Testis (tissue), 3 donors: ENCODE results near the gene DUS3L. TPM values are rescaled to one million over a fixed set of nuclear protein-coding genes. Genes with fewer than 3 reads are reported as not detected.

ENCODE experiments used
- DNase-seq: peaks from one replicate; pipeline ENCODE4 v3.0.0-alpha.2; 2019
- H3K27ac ChIP-seq, 2 donors: fragments of 200-600 bp; sonication (generic); one replicate each; pipeline ENCODE4 v1.5.1; 2019
- H3K27me3 ChIP-seq: fragments of 200-600 bp; sonication (generic); one replicate; pipeline ENCODE4 v1.5.1; 2019
- H3K36me3 ChIP-seq: fragments of 200-600 bp; sonication (generic); one replicate; pipeline ENCODE4 v1.5.1; 2017; ENCODE audit warnings: low read depth; ENCODE audit errors: missing control alignments
- H3K4me1 ChIP-seq: fragments of 200-600 bp; sonication (generic); one replicate; pipeline ENCODE4 v1.5.1; 2019
- H3K4me3 ChIP-seq, 2 donors: fragments of 200-600 bp; sonication (generic); one replicate each; pipeline ENCODE4 v1.5.1; 2017 to 2019
- H3K9me3 ChIP-seq: fragments of 200-600 bp; sonication (generic); one replicate; pipeline ENCODE4 v1.5.1; 2017
- POLR2A ChIP-seq: fragments of 450-650 bp; IDR thresholded peaks from one replicate; pipeline ENCODE4 v1.6.1; 2017; ENCODE audit warnings: antibody characterized with exemption, mild to moderate bottlenecking, moderate library complexity
- WGBS, 2 donors: methylation state at CpG; one replicate each; pipeline ENCODE4 v1.1.5; 2018; 5-methylcytosine and 5-hydroxymethylcytosine counted together
- intact Hi-C: fragments of 100-400 bp; cut with DNase I; formaldehyde crosslinking; loops from one replicate; pipeline ENCODE4 v1.15.1; 2023; ENCODE audit warnings: low total_unique reads
- polyA plus RNA-seq: library from polyadenylated mRNA; stranded (reverse); fragments of 350-450 nt; fragmentation: Illumina TruSeq; extraction: RNeasy Lipid Tissue Mini Kit (QIAGEN cat#74804); gene quantifications from one replicate; pipeline ENCODE4 v1.2.3, GENCODE V29; 2014; ENCODE audit warnings: low read depth, low replicate concordance; ENCODE audit not compliant: insufficient read depth
- total RNA-seq, 2 donors: library from RNA; depleted of rRNA; stranded (reverse); fragments of >200 nt; gene quantifications; one replicate each; pipeline ENCODE4 v1.2.3, GENCODE V29; 2016
- TF ChIP-seq, protein P1 (sequence below), 3 experiments: fragments of 450-650 bp in 2 of 3; fragments of 200-600 bp in 1 of 3; sonication (generic) in 1 of 3; IDR thresholded peaks; one replicate each; pipeline ENCODE4 v1.5.1; 2016 to 2019; ENCODE audit warnings: antibody characterized with exemption in 3 of 3, mild to moderate bottlenecking in 2 of 3, moderate library complexity in 1 of 3

Gene DUS3L
- total and polyA plus RNA-seq, 3 donors from 2014 or later, result 75.6 to 114 (median 92.2) TPM

DNA sequence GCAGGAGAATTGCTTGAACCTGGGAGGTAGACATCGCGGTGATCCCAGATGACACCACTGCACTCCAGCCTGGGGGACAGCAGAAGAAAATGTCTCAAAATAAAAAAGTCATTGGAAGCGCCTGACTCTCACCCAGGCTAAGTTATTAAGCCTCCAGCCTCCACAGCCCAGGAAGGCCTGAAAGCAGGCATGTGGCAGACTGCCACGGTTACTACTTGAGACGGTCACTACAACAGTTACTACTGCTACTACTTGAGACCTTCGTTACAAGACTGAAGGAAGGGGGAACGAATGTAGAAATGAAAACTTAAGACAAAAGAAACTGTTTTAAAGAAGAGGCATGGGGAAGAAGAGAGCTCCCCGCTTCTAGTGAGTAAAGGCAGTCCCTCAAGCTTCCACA, 16.0 kb downstream of the DUS3L start:
- no peaks in the 10 kb centered on the region for H3K27me3 ChIP-seq
- no peaks in the 10 kb centered on the region for H3K4me1 ChIP-seq
- H3K27ac ChIP-seq, result no peak overlapping the region
- TF ChIP-seq POLR2A, result no peak
- TF ChIP-seq, protein P1, sequence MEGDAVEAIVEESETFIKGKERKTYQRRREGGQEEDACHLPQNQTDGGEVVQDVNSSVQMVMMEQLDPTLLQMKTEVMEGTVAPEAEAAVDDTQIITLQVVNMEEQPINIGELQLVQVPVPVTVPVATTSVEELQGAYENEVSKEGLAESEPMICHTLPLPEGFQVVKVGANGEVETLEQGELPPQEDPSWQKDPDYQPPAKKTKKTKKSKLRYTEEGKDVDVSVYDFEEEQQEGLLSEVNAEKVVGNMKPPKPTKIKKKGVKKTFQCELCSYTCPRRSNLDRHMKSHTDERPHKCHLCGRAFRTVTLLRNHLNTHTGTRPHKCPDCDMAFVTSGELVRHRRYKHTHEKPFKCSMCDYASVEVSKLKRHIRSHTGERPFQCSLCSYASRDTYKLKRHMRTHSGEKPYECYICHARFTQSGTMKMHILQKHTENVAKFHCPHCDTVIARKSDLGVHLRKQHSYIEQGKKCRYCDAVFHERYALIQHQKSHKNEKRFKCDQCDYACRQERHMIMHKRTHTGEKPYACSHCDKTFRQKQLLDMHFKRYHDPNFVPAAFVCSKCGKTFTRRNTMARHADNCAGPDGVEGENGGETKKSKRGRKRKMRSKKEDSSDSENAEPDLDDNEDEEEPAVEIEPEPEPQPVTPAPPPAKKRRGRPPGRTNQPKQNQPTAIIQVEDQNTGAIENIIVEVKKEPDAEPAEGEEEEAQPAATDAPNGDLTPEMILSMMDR (IDR thresholded peaks at IDR 0.05), result no peak
- H3K4me3 ChIP-seq, result no peak overlapping the region
- intact Hi-C loops, result no loop called here
- H3K9me3 ChIP-seq, result no peaks in the 10 kb centered on the region
- WGBS, 2 donors, result 81 to 82% methylated on average over 8 of the region's 8 CpGs
- DNase-seq, result no peak
- no peaks in the 10 kb centered on the region for H3K36me3 ChIP-seq

DNA sequence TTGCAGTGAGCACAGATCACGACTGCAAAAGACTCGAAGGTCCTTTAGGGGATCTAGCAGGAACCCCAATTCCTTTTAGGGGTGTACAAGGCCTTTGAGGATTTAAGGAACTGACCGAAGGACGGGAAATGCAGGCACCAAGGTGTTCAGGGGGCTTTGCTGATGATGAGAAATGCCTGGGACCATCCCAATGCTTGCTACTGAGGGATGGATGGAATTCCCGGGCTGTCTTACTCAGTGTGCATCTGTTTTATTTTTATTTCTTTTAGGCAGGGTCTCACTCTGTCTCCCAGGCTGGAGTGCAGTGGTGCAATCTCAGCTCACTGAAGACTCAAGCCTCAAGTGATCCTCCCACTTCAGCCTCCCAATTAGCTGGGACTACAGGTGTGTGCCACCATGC, 17.7 kb downstream of the DUS3L start:
- Histone ChIP-seq H3K27me3 (no peaks in the 10 kb centered on the region), H3K36me3 (no peaks in the 10 kb centered on the region), H3K4me3 (no peak overlapping the region), H3K4me1 (no peaks in the 10 kb centered on the region), H3K27ac (no peak overlapping the region), H3K9me3 (no peaks in the 10 kb centered on the region)
- DNase-seq, result no peak
- TF ChIP-seq, protein P1 (IDR thresholded peaks at IDR 0.05), result no peak
- no peak for TF ChIP-seq POLR2A
- WGBS, 2 donors, result 84 to 92% methylated on average over 5 of the region's 5 CpGs
- intact Hi-C loops, result no loop called here

GRCh38 chr19:5772416-5772815, 18.5 kb downstream of the DUS3L start:
- H3K4me1 ChIP-seq, result no peaks in the 10 kb centered on the region
- no peak for TF ChIP-seq POLR2A
- TF ChIP-seq, protein P1 (IDR thresholded peaks at IDR 0.05), result no peak
- H3K36me3 ChIP-seq, result no peaks in the 10 kb centered on the region
- H3K27me3 ChIP-seq, result no peaks in the 10 kb centered on the region
- H3K4me3 ChIP-seq, result no peak overlapping the region
- intact Hi-C loops, result no loop called here
- no peak for DNase-seq
- no peaks in the 10 kb centered on the region for H3K9me3 ChIP-seq
- no peak overlapping the region for H3K27ac ChIP-seq
- 75 to 87% methylated on average over 18 to 19 of the region's 19 CpGs for WGBS, 2 donors

- 93 to 94% methylated on average over 10 of the region's 10 CpGs for WGBS, 2 donors
- TF ChIP-seq POLR2A, result no peak
- TF ChIP-seq, protein P1 (IDR thresholded peaks at IDR 0.05), result no peak
- H3K4me1 ChIP-seq, result no peaks in the 10 kb centered on the region
- no peaks in the 10 kb centered on the region for H3K9me3 ChIP-seq
- H3K4me3 ChIP-seq, result no peak overlapping the region
- intact Hi-C loops, result no loop called here
- H3K27me3 ChIP-seq, result no peaks in the 10 kb centered on the region
- no peaks in the 10 kb centered on the region for H3K36me3 ChIP-seq
- no peak overlapping the region for H3K27ac ChIP-seq
- no peak for DNase-seq
These were observed 23.0 kb downstream of the DUS3L start for GRCh38 chr19:5767949-5768348.

DNA sequence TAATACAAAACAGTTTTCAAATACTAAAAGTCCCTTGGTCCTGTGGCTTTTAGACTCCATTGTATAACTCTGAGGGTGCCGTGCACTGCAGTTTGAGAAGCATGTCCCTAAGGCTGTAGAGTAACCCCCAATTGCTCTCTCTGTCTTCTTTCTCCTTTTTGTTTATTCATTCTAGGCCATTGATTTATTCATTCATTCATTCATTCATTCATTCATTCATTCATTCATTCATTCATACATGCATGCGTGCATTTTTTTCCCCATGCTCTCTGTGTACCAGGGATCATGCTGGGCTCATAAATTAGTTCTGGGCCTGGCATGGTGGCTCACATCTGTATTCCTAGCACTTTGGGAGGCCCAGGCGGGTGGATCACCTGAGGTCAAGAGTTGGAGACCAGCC, 25.7 kb downstream of the DUS3L start:
- H3K4me3 ChIP-seq, result no peak overlapping the region
- intact Hi-C loops, result no loop called here
- TF ChIP-seq POLR2A, result no peak
- TF ChIP-seq, protein P1 (IDR thresholded peaks at IDR 0.05), result no peak
- no peaks in the 10 kb centered on the region for H3K36me3 ChIP-seq
- H3K27me3 ChIP-seq, result no peaks in the 10 kb centered on the region
- H3K4me1 ChIP-seq, result no peaks in the 10 kb centered on the region
- 83 to 88% methylated on average over 3 of the region's 3 CpGs for WGBS, 2 donors
- no peak overlapping the region for H3K27ac ChIP-seq
- H3K9me3 ChIP-seq, result no peaks in the 10 kb centered on the region
- DNase-seq, result no peak
